D721Med (cell line): ENCODE data around the gene PILRB.
"Not testable (repeated sequence)": the region's sequence is repeated elsewhere in the genome, so short reads cannot be mapped to it uniquely, and the experiment has no call there.

Source experiments
- DNase-seq: peaks from one replicate; pipeline ENCODE4 v3.0.0; 2011; ENCODE audit warnings: low spot score; ENCODE audit not compliant: insufficient read length
- FAIRE-seq: peaks from 2 replicates; lab custom pipeline; 2011; peaks lifted over from hg19 to GRCh38; lab: Jason Lieb, UNC
- TF ChIP-seq, protein P1 (sequence below): IDR thresholded peaks from 2 replicates; pipeline ENCODE4 v1.5.1; 2012; ENCODE audit warnings: mild to moderate bottlenecking, control low read depth; ENCODE audit not compliant: insufficient read depth; ENCODE audit errors: missing control alignments

Gene PILRB

DNA sequence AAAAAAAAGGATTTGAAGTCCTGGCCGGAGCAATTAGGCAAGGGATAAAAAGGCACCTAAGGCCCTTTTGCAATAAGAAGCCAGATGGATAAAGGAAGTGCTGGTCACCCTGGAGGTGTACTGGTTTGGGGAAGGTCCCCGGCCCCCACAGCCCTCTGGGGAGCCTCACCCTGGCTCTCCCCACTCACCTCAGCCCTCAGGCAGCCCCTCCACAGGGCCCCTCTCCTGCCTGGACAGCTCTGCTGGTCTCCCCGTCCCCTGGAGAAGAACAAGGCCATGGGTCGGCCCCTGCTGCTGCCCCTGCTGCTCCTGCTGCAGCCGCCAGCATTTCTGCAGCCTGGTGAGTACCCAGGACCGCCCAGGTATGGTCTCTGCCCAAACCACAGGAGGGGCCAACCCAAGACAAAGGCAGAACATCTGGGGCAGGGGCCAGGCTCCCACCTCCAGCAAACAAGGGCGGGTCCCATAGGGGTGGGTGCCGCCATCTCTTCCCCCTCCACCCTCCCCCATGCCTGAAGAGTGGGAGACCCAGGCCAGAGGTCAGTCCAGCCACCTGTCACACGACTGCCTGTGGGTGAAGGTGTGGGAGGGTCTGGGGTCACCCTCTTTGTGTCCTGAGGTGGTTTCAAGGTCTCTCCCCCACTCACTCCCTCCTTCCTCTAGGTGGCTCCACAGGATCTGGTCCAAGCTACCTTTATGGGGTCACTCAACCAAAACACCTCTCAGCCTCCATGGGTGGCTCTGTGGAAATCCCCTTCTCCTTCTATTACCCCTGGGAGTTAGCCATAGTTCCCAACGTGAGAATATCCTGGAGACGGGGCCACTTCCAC is at the start of gene PILRB:
TSS of gene PILRB (plus strand) at position 91 of the 830 bp plus-strand sequence. CDS start at position 277, 186 bp downstream.
- TF ChIP-seq, protein P1, sequence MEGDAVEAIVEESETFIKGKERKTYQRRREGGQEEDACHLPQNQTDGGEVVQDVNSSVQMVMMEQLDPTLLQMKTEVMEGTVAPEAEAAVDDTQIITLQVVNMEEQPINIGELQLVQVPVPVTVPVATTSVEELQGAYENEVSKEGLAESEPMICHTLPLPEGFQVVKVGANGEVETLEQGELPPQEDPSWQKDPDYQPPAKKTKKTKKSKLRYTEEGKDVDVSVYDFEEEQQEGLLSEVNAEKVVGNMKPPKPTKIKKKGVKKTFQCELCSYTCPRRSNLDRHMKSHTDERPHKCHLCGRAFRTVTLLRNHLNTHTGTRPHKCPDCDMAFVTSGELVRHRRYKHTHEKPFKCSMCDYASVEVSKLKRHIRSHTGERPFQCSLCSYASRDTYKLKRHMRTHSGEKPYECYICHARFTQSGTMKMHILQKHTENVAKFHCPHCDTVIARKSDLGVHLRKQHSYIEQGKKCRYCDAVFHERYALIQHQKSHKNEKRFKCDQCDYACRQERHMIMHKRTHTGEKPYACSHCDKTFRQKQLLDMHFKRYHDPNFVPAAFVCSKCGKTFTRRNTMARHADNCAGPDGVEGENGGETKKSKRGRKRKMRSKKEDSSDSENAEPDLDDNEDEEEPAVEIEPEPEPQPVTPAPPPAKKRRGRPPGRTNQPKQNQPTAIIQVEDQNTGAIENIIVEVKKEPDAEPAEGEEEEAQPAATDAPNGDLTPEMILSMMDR, result no peak
- DNase-seq (no peak), FAIRE-seq (no peak)

DNA sequence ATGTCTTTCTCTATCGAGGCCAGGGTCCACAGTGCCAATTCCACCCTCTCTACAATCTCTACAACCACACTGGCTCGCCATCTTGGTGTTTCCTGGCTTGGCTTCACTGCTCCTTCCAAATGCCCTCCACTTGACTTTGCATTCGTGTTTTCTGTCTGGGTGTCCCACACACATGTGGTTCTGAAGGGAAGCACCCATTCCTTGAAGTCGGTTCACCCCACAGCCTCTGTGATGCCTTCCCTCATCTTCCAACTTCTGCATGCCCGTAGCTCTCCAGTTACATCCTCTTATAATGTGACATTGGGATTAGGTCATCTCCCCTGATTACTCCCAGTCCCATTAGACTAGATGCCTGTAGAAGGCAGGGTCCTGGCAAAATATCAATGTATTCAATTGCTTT is 39.6 kb upstream of the PILRB start:
- FAIRE-seq, DNase-seq: not testable (repeated sequence)

DNA sequence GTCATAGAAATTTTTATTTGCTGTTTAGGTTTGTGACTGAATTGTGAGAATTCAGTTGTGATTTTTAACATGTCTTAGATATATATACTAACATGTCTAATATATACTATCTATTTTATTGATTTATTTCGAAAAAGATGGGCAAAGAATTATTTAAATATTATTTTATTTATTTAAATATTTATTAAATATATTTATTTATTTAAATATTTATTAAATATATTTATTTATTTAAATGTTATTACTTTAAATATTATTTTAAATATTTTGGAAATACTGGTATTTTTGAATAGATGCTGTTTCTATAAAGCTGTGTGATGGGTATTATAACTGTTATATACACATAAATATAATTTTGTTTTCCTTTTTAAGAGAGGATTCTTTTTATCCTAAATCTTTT is 36.3 kb upstream of the PILRB start:
- FAIRE-seq, DNase-seq: not testable (repeated sequence)

DNA sequence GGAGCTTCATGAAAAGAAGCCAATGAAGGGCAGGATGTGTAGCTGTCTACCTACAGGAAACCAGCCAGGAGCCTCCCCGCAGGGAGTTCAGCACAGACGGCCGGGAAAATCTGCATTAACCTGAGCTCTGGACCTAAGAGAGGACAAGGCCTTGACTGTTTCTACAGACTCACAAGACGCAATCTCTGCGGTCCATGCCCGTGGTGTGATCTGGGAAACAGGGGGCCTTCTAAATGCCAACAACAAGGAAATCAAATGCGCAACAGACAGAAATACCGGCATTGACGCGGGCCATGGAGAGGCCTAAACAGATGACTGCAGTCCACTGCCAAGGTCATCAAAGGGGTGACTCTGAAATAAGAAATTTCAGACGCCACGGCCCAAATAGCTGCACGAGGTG is 33.7 kb upstream of the PILRB start:
- not testable (repeated sequence) for DNase-seq, FAIRE-seq

DNA sequence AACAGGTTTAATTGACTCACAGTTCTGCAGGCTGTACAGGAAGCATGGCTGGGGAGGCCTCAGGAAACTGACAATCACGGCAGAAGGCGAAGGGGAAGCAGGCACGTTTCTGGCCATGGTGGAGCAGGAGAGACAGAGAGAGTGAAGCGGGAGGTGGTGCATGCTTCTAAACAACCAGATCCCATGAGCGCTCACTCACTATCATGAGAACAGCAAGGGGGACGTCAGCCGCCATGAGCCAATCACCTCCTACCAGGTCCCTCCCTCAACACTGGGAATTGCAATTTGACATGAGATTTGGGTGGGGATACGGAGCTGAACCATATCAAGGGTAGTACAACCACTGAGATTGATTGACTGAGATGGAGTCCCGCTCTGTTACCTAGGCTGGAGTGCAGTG is 32.2 kb upstream of the PILRB start:
- not testable (repeated sequence) for FAIRE-seq, DNase-seq

DNA sequence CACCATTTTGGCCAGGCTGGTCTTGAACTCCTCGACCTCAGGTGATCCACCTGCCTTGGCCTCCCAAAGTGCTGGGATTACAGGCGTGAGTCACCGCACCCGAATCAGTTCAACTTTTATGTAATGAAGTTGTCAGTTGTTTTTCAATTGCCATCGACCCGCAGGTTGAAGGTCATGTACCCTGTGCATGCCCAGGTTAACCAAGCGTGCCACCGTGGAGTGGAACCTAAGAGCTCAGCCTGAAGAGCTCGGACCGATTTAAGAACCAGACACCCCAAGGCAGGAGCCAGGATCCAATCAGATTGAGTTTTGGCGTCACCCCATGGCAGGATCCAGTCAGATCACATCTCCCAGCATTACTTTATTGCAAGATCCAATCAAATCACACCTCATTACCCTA is 31.0 kb upstream of the PILRB start:
- not testable (repeated sequence) for DNase-seq, FAIRE-seq

DNA sequence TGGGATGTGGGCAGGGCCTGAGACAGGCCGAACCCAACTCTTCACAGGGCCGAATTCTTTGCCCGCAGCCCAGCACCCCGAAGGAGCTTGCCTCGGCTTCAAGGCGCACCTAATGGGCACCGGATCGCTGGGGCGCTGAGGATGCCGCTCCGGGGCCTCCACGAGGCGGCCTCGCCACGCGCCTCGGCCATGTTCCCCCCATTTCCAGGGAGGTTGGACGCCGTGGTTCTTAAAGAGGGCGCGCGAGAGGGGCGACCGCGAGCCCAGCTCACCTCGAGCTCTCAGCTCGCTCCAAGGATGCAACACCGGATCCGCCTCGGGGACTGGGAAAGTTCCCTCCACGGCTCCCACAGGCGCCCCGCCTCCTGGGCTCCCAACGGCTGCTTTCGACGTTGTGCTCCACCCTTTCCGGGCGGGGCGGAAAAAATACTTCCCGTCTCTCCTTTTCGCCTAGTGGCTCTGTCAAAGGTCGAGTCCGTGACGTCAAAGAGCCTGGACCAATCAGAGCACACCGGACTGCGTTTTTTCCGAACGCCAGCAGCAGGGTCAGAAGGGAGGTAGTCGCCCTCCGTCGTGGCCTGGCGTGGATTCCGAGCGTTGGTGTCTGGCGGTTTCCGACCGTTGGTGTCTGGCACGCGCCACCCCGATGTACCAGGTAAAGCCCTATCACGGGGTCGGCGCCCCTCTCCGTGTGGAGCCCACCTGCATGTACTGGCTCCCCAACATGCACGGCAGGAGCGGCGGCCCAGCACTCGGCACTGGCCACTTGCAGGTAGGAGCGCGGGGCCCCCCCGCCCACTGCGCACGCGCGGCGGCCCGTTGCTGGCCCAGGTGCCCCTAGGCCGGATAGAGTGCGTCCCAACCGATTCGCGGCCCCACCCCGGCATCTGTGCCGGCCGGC is 22.1 kb upstream of the PILRB start:
- not testable (repeated sequence) for FAIRE-seq

DNA sequence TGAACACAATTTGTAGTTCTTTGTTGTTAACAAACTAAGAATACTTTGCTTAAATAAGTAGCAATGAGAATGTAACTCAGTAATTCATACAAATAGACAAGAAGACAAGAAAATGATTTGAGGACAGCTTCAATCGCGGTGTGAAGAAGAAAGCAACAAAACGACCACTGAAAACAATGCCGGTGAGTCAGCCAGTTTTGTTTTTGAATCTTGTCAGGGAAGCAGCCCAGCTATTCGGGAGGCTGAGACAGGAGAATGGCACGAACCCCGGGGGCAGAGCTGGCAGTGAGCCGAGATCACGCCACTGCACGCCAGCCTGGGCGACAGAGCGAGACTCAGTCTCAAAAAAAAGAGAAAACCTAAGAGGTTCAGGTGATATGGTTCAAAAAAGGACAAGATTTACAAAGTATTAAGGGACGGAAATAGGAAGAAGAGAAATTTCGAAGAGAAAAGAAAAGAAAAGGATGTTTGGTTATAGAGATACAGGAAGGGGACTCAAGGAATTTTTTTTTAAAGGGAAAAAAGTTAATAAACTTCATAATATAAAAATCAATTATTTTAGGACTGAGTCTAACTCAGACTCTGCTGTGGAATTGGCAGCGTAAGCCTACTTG is 19.7 kb upstream of the PILRB start:
- not testable (repeated sequence) for FAIRE-seq, DNase-seq

More for the DNA sequence above, 22.1 kb upstream of the PILRB start:
- DNase-seq, result peak; percentile 46

DNA sequence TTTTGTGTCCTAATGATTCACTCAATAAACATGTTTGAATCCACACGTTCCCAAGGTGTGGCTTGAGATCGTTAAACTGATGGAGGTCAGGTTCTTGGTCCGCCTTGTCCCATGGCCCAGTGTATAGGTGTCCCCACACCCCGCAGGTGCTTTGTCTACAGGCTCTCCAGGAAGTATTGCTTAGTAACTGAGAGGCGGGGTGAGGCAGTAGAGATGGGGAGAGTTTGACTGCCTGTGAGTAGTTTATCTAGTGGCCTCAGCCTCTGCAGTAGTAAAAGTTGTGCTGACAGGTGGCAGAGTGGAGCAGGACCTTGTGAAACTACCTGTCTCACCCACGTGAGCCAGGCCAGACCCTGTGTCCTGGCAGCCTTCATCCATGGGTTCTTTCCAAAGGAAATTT is 16.6 kb upstream of the PILRB start:
- FAIRE-seq, DNase-seq: not testable (repeated sequence)

DNA sequence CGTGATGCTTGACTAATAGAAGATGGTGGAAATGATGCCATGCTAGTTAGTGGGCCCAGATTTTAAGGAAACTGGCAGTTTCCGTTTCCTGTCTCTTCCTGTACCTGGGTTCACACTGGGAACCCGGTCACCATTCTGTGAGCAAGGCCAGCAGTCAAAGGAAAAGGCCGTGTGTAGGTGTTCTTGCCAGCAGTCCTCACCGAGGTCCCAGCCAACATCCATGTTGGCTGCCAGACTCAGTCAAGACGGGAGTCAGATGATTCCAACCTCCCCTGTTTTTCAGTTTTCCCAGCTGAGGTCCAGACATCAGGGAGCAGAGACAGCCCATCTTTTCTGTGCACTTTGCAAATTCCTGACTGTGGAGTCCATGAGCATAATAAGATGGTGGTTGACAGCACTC is 15.2 kb upstream of the PILRB start:
- TF ChIP-seq, protein P1, result no peak
- DNase-seq (no peak), FAIRE-seq (no peak)

DNA sequence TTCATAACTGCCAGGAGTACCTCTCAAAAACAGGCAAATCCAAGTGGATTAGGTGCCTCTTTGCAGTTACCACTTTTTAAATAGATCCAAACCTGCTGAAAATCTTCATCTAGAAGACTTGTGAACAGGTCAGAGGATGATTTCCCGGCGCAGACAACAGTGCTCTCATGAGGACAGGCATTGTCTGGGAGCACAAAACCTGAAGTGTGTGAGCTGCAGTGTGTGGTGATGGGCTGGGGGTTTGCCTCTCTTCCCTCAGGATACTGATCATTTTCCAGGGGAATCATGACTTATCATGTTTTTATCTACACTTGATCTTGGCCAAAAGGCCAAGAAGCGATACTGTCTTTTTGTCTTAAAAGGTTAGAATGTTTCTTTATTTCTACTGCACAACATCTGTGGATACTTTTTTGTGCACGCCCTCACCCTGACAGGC is 13.8 kb upstream of the PILRB start:
- not testable (repeated sequence) for FAIRE-seq, DNase-seq
